ENCODE results near the gene GALM.

The GALM gene

GRCh38 chr2:38740851-38741731 is 75.2 kb downstream of the GALM start:
- Histone ChIP-seq H3K27ac (ENCODE audit: poor library complexity, severe bottlenecking) (no peak overlapping the region), H3K4me3 (ENCODE audit: severe bottlenecking) (no peak overlapping the region), H3K9me3 (ENCODE audit: severe bottlenecking) (no peaks in the 10 kb centered on the region), H3K4me1 (ENCODE audit: insufficient read depth, poor library complexity, severe bottlenecking) (no peaks in the 10 kb centered on the region), H3K36me3 (ENCODE audit: low read depth) (peaks cover 57% of the 10 kb centered on the region), H3K27me3 (ENCODE audit: insufficient read depth, poor library complexity, severe bottlenecking) (no peaks in the 10 kb centered on the region)
- TF ChIP-seq CTCF (IDR thresholded peaks at IDR 0.05; ENCODE audit: poor library complexity, severe bottlenecking) = peak; percentile 73
- peak; percentile 22; the same call in 2 of the 3 replicates for ATAC-seq (ENCODE audit: low read depth)
- no peak for DNase-seq (ENCODE audit: low spot score)

GRCh38 chr2:38742797-38743559 is 77.1 kb downstream of the GALM start:
- peaks cover 76% of the 10 kb centered on the region for H3K36me3 ChIP-seq (ENCODE audit: low read depth)
- no peak overlapping the region for H3K4me3 ChIP-seq (ENCODE audit: severe bottlenecking)
- H3K27me3 ChIP-seq (ENCODE audit: insufficient read depth, poor library complexity, severe bottlenecking) = no peaks in the 10 kb centered on the region
- TF ChIP-seq CTCF (IDR thresholded peaks at IDR 0.05; ENCODE audit: poor library complexity, severe bottlenecking) = no peak
- no peak overlapping the region for H3K27ac ChIP-seq (ENCODE audit: poor library complexity, severe bottlenecking)
- H3K9me3 ChIP-seq (ENCODE audit: severe bottlenecking) = no peaks in the 10 kb centered on the region
- ATAC-seq (ENCODE audit: low read depth) (peak; percentile 38), DNase-seq (ENCODE audit: low spot score) (no peak)
- peaks cover 3% of the 10 kb centered on the region for H3K4me1 ChIP-seq (ENCODE audit: insufficient read depth, poor library complexity, severe bottlenecking)

GRCh38 chr2:38743672-38744398 is 77.9 kb downstream of the GALM start:
- TF ChIP-seq CTCF (IDR thresholded peaks at IDR 0.05; ENCODE audit: poor library complexity, severe bottlenecking) = no peak
- Histone ChIP-seq H3K4me1 (ENCODE audit: insufficient read depth, poor library complexity, severe bottlenecking) (peaks cover 11% of the 10 kb centered on the region), H3K36me3 (ENCODE audit: low read depth) (peaks cover 84% of the 10 kb centered on the region), H3K27me3 (ENCODE audit: insufficient read depth, poor library complexity, severe bottlenecking) (no peaks in the 10 kb centered on the region), H3K27ac (ENCODE audit: poor library complexity, severe bottlenecking) (no peak overlapping the region), H3K4me3 (ENCODE audit: severe bottlenecking) (no peak overlapping the region), H3K9me3 (ENCODE audit: severe bottlenecking) (no peaks in the 10 kb centered on the region)
- DNase-seq (ENCODE audit: low spot score) (no peak), ATAC-seq (ENCODE audit: low read depth) (no peak)

GRCh38 chr2:38744399-38744780 is 78.5 kb downstream of the GALM start:
- Histone ChIP-seq H3K27ac (ENCODE audit: poor library complexity, severe bottlenecking) (no peak overlapping the region), H3K4me1 (ENCODE audit: insufficient read depth, poor library complexity, severe bottlenecking) (peaks cover 16% of the 10 kb centered on the region), H3K27me3 (ENCODE audit: insufficient read depth, poor library complexity, severe bottlenecking) (no peaks in the 10 kb centered on the region), H3K9me3 (ENCODE audit: severe bottlenecking) (no peaks in the 10 kb centered on the region), H3K4me3 (ENCODE audit: severe bottlenecking) (no peak overlapping the region), H3K36me3 (ENCODE audit: low read depth) (peaks cover 88% of the 10 kb centered on the region)
- TF ChIP-seq CTCF (IDR thresholded peaks at IDR 0.05; ENCODE audit: poor library complexity, severe bottlenecking) = no peak
- no peak for DNase-seq (ENCODE audit: low spot score)
- no peak for ATAC-seq (ENCODE audit: low read depth)

Measured in RWPE2 (cell line).